GM12878 (cell line): Measurements from ENCODE around the gene NPVF.

Experiments
- CHD1 ChIP-seq: IDR thresholded peaks from 2 replicates; pipeline ENCODE4 v1.6.1; 2012; ENCODE audit warnings: low read depth, low read length, improper control_type of control experiment
- CTCF ChIP-seq, 3 experiments: IDR thresholded peaks in 2 of 3; conservative IDR thresholded peaks in 1 of 3; 2 replicates each; pipeline ENCODE4 v1.5.1; 2011; ENCODE audit warnings: low read depth in 3 of 3, low read length in 3 of 3, mild to moderate bottlenecking in 3 of 3, control low read depth in 2 of 3, moderate library complexity in 2 of 3, inconsistent platforms in 1 of 3, mixed read lengths in 1 of 3; ENCODE audit not compliant: control insufficient read depth in 2 of 3, insufficient read depth in 1 of 3; ENCODE audit errors: extremely low read depth in 1 of 3
- EP300 ChIP-seq, 2 experiments: fragments of 150-350 bp in 1 of 2; IDR thresholded peaks; 2 replicates each; pipeline ENCODE4 v1.6.1; 2011 to 2012; ENCODE audit warnings: low read depth in 2 of 2, low read length in 2 of 2, borderline replicate concordance in 1 of 2, improper control_type of control experiment in 1 of 2, inconsistent platforms in 1 of 2; ENCODE audit not compliant: control insufficient read depth in 1 of 2
- JUND ChIP-seq: IDR thresholded peaks from 2 replicates; pipeline ENCODE4 v1.6.1; 2012; ENCODE audit warnings: low read depth, mild to moderate bottlenecking, low read length, improper control_type of control experiment, moderate library complexity
- SREBF2 ChIP-seq: IDR thresholded peaks from 2 replicates; pipeline ENCODE4 v1.6.1; 2012; ENCODE audit warnings: mild to moderate bottlenecking, low read length
- WRNIP1 ChIP-seq: IDR thresholded peaks from 2 replicates; pipeline ENCODE4 v1.6.1; 2011; ENCODE audit warnings: low read depth, low read length, improper control_type of control experiment, borderline replicate concordance

- TF ChIP-seq JUND: no peak
- TF ChIP-seq SREBF2: no peak
- no peak for TF ChIP-seq WRNIP1
- TF ChIP-seq CTCF (IDR thresholded peaks at IDR 0.05 in 2 of 3, conservative IDR thresholded peaks at IDR 0.05 in 1 of 3; ENCODE audit: control insufficient read depth in 2 of 3, extremely low read depth in 1 of 3, insufficient read depth in 1 of 3, low read depth in 3 of 3, low read length in 3 of 3): no peak
- no peak for TF ChIP-seq EP300 (IDR thresholded peaks at IDR 0.05; ENCODE audit: borderline replicate concordance in 1 of 2, control insufficient read depth in 1 of 2, low read depth in 2 of 2, low read length in 2 of 2)
- no peak for TF ChIP-seq CHD1
Measured at GRCh38 chr7:25253714-25254113, 25.4 kb upstream of the NPVF start.
